HEK293 (cell line): Measurements from ENCODE around the gene MN1.

ENCODE experiments used
- CTCF ChIA-PET: fragments of 350-600 bp; formaldehyde crosslinking; extraction: SDS; loops from one replicate; lab custom pipeline; 2021; ENCODE audit warnings: antibody characterized with exemption; lab: Yijun Ruan, JAX
- POLR2A ChIA-PET: fragments of 300-600 bp; formaldehyde crosslinking; extraction: SDS; loops from one replicate; lab custom pipeline; 2020; ENCODE audit warnings: antibody characterized with exemption, inconsistent platforms; lab: Yijun Ruan, JAX
- H3K27ac ChIP-seq: fragments of 200-500 bp; sonication (Bioruptor generic); 2 replicates; pipeline ENCODE4 v1.5.1; 2014; ENCODE audit warnings: low read depth, low read length, control low read depth, inconsistent platforms; ENCODE audit errors: extremely low read depth
- H3K36me3 ChIP-seq, 2 experiments: fragments of 200-500 bp in 1 of 2; sonication (Bioruptor generic) in 1 of 2; 1 replicate in 1 of 2; 2 replicates in 1 of 2; pipeline ENCODE4 v1.5.1; 2014 to 2017; ENCODE audit warnings: inconsistent platforms in 2 of 2, low read length in 2 of 2; ENCODE audit not compliant: control insufficient read depth in 2 of 2, insufficient read depth in 1 of 2
- H3K4me1 ChIP-seq: fragments of 200-500 bp; sonication (Bioruptor generic); 2 replicates; pipeline ENCODE4 v1.5.1; 2014; ENCODE audit warnings: mild to moderate bottlenecking, low read length, inconsistent platforms; ENCODE audit not compliant: control insufficient read depth, insufficient read depth
- H3K4me3 ChIP-seq: 2 replicates; pipeline ENCODE4 v1.5.1; 2011; ENCODE audit warnings: low read depth, mild to moderate bottlenecking, control low read depth, low read length, moderate library complexity
- H3K9me3 ChIP-seq: fragments of 200-500 bp; sonication (Bioruptor generic); 2 replicates; pipeline ENCODE4 v1.5.1; 2014; ENCODE audit warnings: low read depth, low read length, inconsistent platforms; ENCODE audit not compliant: control insufficient read depth, insufficient read depth
- FEZF1 ChIP-seq: fragments of 450-650 bp; formaldehyde crosslinking; IDR thresholded peaks from 2 replicates; pipeline ENCODE4 v1.5.1; 2016; ENCODE audit warnings: missing biosample characterization, missing genetic modification characterization
- SCRT2 ChIP-seq: fragments of 450-650 bp; formaldehyde crosslinking; IDR thresholded peaks from 2 replicates; pipeline ENCODE4 v1.5.1; 2016; ENCODE audit warnings: missing biosample characterization, missing genetic modification characterization
- SP2 ChIP-seq: fragments of 450-650 bp; formaldehyde crosslinking; IDR thresholded peaks from 2 replicates; pipeline ENCODE4 v1.5.1; 2016; ENCODE audit warnings: missing biosample characterization, missing genetic modification characterization
- TCF7L2 ChIP-seq: IDR thresholded peaks from 2 replicates; pipeline ENCODE4 v1.6.1; 2011; ENCODE audit warnings: low read depth, mild to moderate bottlenecking, inconsistent platforms, low read length, moderate library complexity, borderline replicate concordance
- YY2 ChIP-seq: fragments of 450-650 bp; formaldehyde crosslinking; IDR thresholded peaks from 2 replicates; pipeline ENCODE4 v1.5.1; 2016; ENCODE audit warnings: missing biosample characterization, missing genetic modification characterization
- ZBTB17 ChIP-seq: fragments of 450-650 bp; formaldehyde crosslinking; IDR thresholded peaks from 2 replicates; pipeline ENCODE4 v1.5.1; 2016; ENCODE audit warnings: missing biosample characterization, missing genetic modification characterization
- ZBTB48 ChIP-seq: fragments of 450-650 bp; formaldehyde crosslinking; IDR thresholded peaks from 2 replicates; pipeline ENCODE4 v1.5.1; 2016; ENCODE audit warnings: missing biosample characterization, missing genetic modification characterization
- ZBTB8A ChIP-seq: fragments of 450-650 bp; formaldehyde crosslinking; IDR thresholded peaks from 2 replicates; pipeline ENCODE4 v1.5.1; 2016; ENCODE audit warnings: missing biosample characterization, missing genetic modification characterization
- ZEB2 ChIP-seq: fragments of 450-650 bp; formaldehyde crosslinking; IDR thresholded peaks from 2 replicates; pipeline ENCODE4 v1.5.1; 2016; ENCODE audit warnings: missing biosample characterization, missing genetic modification characterization
- ZFP41 ChIP-seq: fragments of 450-650 bp; formaldehyde crosslinking; IDR thresholded peaks from 2 replicates; pipeline ENCODE4 v1.5.1; 2016; ENCODE audit warnings: missing biosample characterization, missing genetic modification characterization, borderline replicate concordance
- ZNF121 ChIP-seq: fragments of 450-650 bp; formaldehyde crosslinking; IDR thresholded peaks from 2 replicates; pipeline ENCODE4 v1.5.1; 2016; ENCODE audit warnings: missing biosample characterization, missing genetic modification characterization
- ZNF133 ChIP-seq: fragments of 450-650 bp; formaldehyde crosslinking; IDR thresholded peaks from 2 replicates; pipeline ENCODE4 v1.5.1; 2016; ENCODE audit warnings: missing biosample characterization, missing genetic modification characterization
- ZNF175 ChIP-seq: fragments of 450-650 bp; formaldehyde crosslinking; IDR thresholded peaks from 2 replicates; pipeline ENCODE4 v1.5.1; 2016; ENCODE audit warnings: missing biosample characterization, missing genetic modification characterization
- ZNF37A ChIP-seq: fragments of 450-650 bp; IDR thresholded peaks from 2 replicates; pipeline ENCODE4 v1.5.1; 2018; ENCODE audit warnings: missing biosample characterization, missing genetic modification characterization
- ZNF501 ChIP-seq: fragments of 450-650 bp; formaldehyde crosslinking; IDR thresholded peaks from 2 replicates; pipeline ENCODE4 v1.5.1; 2016; ENCODE audit warnings: missing biosample characterization, missing genetic modification characterization
- ZNF514 ChIP-seq: fragments of 450-650 bp; formaldehyde crosslinking; IDR thresholded peaks from 2 replicates; pipeline ENCODE4 v1.5.1; 2016; ENCODE audit warnings: missing biosample characterization, missing genetic modification characterization
- ZNF560 ChIP-seq: fragments of 450-650 bp; formaldehyde crosslinking; IDR thresholded peaks from 2 replicates; pipeline ENCODE4 v1.5.1; 2017; ENCODE audit warnings: missing biosample characterization, missing genetic modification characterization, borderline replicate concordance
- ZNF596 ChIP-seq: fragments of 450-650 bp; IDR thresholded peaks from 2 replicates; pipeline ENCODE4 v1.5.0; 2018; ENCODE audit warnings: missing biosample characterization, mild to moderate bottlenecking, missing genetic modification characterization, moderate library complexity
- ZNF629 ChIP-seq: fragments of 450-650 bp; formaldehyde crosslinking; IDR thresholded peaks from 2 replicates; pipeline ENCODE4 v1.5.1; 2017; ENCODE audit warnings: missing biosample characterization, missing genetic modification characterization
- ZNF670 ChIP-seq: fragments of 450-650 bp; formaldehyde crosslinking; IDR thresholded peaks from 2 replicates; pipeline ENCODE4 v1.5.1; 2016; ENCODE audit warnings: missing biosample characterization, missing genetic modification characterization, low read depth
- ZNF701 ChIP-seq: fragments of 450-650 bp; formaldehyde crosslinking; IDR thresholded peaks from 2 replicates; pipeline ENCODE4 v1.5.1; 2016; ENCODE audit warnings: missing biosample characterization, missing genetic modification characterization
- ZNF777 ChIP-seq: fragments of 450-650 bp; formaldehyde crosslinking; IDR thresholded peaks from 2 replicates; pipeline ENCODE4 v1.5.1; 2017; ENCODE audit warnings: missing biosample characterization, missing genetic modification characterization, borderline replicate concordance
- ZSCAN16 ChIP-seq: fragments of 450-650 bp; formaldehyde crosslinking; IDR thresholded peaks from 2 replicates; pipeline ENCODE4 v1.5.1; 2016; ENCODE audit warnings: missing biosample characterization, missing genetic modification characterization
- TF ChIP-seq, protein P1 (sequence below): fragments of 450-650 bp; formaldehyde crosslinking; IDR thresholded peaks from 2 replicates; pipeline ENCODE4 v1.5.1; 2016; ENCODE audit warnings: missing biosample characterization, missing genetic modification characterization
- TF ChIP-seq, protein P2 (sequence below): fragments of 450-650 bp; formaldehyde crosslinking; IDR thresholded peaks from 2 replicates; pipeline ENCODE4 v1.5.1; 2016; ENCODE audit warnings: missing biosample characterization, missing genetic modification characterization, borderline replicate concordance
- TF ChIP-seq, protein P3 (sequence below): fragments of 450-650 bp; formaldehyde crosslinking; IDR thresholded peaks from 2 replicates; pipeline ENCODE4 v1.5.1; 2016; ENCODE audit warnings: missing biosample characterization, missing genetic modification characterization

MN1 gene

DNA sequence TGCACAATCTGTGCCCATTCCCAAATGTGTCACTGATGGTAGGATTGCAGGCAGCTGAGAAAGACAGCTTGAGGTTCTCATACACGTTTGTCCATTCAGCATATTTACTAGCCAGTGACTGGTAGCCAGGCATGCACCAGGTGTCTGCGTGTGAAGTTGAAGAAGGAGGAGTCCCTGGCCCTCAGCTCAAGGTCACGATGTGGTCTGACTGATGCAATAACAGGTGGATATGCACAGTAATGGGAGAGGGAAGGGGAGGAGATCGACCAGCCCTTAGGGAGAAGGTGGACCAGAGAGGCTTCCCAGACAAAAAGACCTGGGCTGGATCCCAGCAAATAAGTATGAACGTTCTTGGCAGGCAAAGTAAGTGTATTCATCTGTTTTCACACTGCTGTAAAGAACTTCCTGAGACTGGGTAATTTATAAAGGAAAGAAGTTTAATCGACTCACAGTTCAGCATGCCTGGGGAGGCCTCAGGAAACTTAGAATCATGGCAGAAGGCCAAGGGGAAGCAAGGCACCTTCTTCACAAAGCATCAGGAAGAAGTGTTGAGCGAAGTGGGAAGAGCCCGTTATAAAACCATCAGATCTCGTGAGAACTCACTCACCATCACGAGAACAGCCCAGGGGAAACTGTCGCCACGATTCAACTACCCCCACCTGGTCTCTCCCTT, 96.0 kb downstream of the MN1 start (continued):
- TF ChIP-seq ZFP41 (tag by site-specific recombination) (no peak), SCRT2 (tag by site-specific recombination) (no peak), YY2 (no peak)

DNA sequence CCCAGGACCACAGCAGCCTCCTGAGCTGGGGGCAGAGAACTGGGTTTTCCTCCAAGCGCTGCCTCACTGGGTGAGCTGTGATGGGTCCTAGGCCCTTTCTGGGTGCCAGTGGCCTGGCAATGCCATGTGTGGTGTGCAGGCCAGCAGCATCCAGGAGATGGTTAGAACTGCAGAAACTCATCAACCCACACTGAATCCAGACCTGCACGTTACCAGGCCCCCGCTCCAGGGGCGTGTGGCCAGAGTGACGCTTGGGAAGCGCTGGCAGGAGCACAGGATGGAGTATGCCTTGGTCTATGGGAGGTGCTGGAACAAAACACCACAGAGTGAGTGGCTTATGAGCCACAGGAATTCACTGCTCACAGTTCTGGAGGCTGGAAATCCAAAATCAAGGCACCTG, 97.0 kb downstream of the MN1 start:
- no peak overlapping the region for H3K27ac ChIP-seq
- POLR2A ChIA-PET, result no interaction called here
- CTCF ChIA-PET, result no interaction called here
- TF ChIP-seq ZNF37A (no peak), ZNF701 (tag by site-specific recombination) (no peak), ZNF596 (tag by site-specific recombination) (no peak), ZNF629 (tag by site-specific recombination) (no peak), FEZF1 (tag by site-specific recombination) (no peak), ZNF560 (no peak), ZNF514 (tag by site-specific recombination) (no peak), ZEB2 (tag by site-specific recombination) (no peak), ZNF175 (tag by site-specific recombination) (no peak), ZNF777 (tag by site-specific recombination) (no peak), ZNF501 (no peak), ZNF133 (tag by site-specific recombination) (no peak)
- TF ChIP-seq, protein P1, sequence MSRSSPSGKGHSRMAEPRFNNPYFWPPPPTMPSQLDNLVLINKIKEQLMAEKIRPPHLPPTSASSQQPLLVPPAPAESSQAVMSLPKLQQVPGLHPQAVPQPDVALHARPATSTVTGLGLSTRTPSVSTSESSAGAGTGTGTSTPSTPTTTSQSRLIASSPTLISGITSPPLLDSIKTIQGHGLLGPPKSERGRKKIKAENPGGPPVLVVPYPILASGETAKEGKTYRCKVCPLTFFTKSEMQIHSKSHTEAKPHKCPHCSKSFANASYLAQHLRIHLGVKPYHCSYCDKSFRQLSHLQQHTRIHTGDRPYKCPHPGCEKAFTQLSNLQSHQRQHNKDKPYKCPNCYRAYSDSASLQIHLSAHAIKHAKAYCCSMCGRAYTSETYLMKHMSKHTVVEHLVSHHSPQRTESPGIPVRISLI (tag by site-specific recombination), result no peak
- TF ChIP-seq, protein P2, sequence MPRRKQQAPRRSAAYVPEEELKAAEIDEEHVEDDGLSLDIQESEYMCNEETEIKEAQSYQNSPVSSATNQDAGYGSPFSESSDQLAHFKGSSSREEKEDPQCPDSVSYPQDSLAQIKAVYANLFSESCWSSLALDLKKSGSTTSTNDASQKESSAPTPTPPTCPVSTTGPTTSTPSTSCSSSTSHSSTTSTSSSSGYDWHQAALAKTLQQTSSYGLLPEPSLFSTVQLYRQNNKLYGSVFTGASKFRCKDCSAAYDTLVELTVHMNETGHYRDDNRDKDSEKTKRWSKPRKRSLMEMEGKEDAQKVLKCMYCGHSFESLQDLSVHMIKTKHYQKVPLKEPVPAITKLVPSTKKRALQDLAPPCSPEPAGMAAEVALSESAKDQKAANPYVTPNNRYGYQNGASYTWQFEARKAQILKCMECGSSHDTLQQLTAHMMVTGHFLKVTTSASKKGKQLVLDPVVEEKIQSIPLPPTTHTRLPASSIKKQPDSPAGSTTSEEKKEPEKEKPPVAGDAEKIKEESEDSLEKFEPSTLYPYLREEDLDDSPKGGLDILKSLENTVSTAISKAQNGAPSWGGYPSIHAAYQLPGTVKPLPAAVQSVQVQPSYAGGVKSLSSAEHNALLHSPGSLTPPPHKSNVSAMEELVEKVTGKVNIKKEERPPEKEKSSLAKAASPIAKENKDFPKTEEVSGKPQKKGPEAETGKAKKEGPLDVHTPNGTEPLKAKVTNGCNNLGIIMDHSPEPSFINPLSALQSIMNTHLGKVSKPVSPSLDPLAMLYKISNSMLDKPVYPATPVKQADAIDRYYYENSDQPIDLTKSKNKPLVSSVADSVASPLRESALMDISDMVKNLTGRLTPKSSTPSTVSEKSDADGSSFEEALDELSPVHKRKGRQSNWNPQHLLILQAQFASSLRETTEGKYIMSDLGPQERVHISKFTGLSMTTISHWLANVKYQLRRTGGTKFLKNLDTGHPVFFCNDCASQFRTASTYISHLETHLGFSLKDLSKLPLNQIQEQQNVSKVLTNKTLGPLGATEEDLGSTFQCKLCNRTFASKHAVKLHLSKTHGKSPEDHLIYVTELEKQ, result no peak
- H3K4me1 ChIP-seq, result no peaks in the 10 kb centered on the region
- H3K4me3 ChIP-seq, result no peak overlapping the region
- no peaks in the 10 kb centered on the region for H3K36me3 ChIP-seq
- no peaks in the 10 kb centered on the region for H3K9me3 ChIP-seq

DNA sequence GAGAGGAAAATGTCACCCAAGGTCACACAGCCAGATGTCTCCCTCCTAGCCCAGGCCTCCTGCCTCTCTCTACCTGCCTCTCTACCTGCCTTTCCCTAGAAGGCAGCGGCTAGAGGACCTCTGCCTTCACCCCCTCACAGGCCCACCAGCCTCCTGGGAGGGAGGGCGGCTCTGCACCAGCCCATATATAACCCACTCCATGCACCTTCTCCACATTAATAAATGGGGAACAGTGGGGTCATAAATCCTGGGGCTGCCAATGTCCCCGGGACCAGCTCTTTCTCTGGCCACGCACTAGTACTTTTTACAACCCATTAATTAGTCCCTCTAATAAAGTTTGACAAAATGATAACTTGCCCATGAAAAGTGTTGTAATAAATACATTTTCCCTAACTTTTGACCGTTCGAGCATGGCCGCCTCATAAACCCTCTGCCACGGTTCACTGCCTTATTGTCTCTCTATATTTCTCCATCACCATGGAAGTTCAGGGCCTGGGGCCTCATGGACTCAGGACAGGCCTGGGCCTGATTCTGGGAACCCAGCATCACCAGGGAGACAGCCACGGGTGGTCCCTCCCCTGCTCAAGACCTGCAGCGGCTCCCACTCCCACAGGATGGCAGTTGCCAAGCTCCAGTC, 102.1 kb downstream of the MN1 start:
- Histone ChIP-seq H3K9me3 (no peaks in the 10 kb centered on the region), H3K4me1 (no peaks in the 10 kb centered on the region), H3K27ac (no peak overlapping the region), H3K36me3 (no peaks in the 10 kb centered on the region), H3K4me3 (no peak overlapping the region)
- POLR2A ChIA-PET, result no interaction called here
- CTCF ChIA-PET, result interaction anchor here (0.6 to 0.7 kb wide), 3 partner anchors 25 to 1021 kb away, joined by 3 read pairs; no protein-coding TSS in a partner anchor
- TF ChIP-seq, protein P3, sequence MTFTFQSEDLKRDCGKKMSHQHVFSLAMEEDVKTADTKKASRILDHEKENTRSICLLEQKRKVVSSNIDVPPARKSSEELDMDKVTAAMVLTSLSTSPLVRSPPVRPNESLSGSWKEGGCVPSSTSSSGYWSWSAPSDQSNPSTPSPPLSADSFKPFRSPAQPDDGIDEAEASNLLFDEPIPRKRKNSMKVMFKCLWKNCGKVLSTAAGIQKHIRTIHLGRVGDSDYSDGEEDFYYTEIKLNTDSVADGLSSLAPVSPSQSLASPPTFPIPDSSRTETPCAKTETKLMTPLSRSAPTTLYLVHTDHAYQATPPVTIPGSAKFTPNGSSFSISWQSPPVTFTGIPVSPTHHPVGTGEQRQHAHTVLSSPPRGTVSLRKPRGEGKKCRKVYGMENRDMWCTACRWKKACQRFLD, result no peak
- no peak for TF ChIP-seq TCF7L2
- no peak for TF ChIP-seq ZSCAN16 (tag by site-specific recombination)
- no peak for TF ChIP-seq ZNF670 (tag by site-specific recombination)
- no peak for TF ChIP-seq ZBTB48 (tag by site-specific recombination)
- no peak for TF ChIP-seq ZBTB17 (tag by site-specific recombination)
- TF ChIP-seq, protein P2, result no peak
- TF ChIP-seq ZBTB8A (tag by site-specific recombination), result no peak
- TF ChIP-seq ZNF121 (tag by site-specific recombination), result no peak
- no peak for TF ChIP-seq SP2 (tag by site-specific recombination)
- TF ChIP-seq ZEB2 (tag by site-specific recombination), result no peak
